HFF-Myc (cell line): ENCODE results near the gene HOXB8.

Source experiments
- DNase-seq: peaks from one replicate; pipeline ENCODE4 v3.0.0-alpha.2; 2011; ENCODE audit warnings: low read depth; ENCODE audit errors: extremely low read depth
- H3K4me3 ChIP-seq: replicated peaks from 2 replicates; pipeline ENCODE4 v1.5.1; 2011; ENCODE audit warnings: low read depth, mild to moderate bottlenecking, control low read depth, low read length
- CTCF ChIP-seq: IDR thresholded peaks from 2 replicates; pipeline ENCODE4 v1.5.1; 2012; ENCODE audit warnings: mild to moderate bottlenecking, low read depth, low read length, control low read depth; ENCODE audit errors: missing control alignments

HOXB8 gene

DNA sequence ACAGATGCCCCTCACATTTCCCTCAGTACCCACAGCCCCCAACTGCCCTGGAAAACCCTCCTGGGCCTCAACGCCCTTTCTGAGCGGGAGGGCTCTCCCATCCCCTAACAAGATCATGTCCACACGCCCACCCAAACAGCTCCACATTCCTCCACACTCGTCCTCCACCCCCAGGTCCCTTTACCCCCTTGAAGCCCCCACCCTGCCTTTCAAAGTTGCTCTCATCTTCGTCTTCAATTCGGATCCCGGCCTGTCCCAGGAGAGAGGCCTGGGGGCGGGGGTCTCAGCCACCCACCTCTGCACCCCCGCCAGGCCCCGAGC is 51.3 kb downstream of the HOXB8 start:
- DNase-seq = no peak
- H3K4me3 ChIP-seq = peak overlapping the region; percentile 41
- TF ChIP-seq CTCF = no peak

- DNase-seq = no peak
- TF ChIP-seq CTCF = no peak
- peak overlapping the region; percentile 41 for H3K4me3 ChIP-seq
Observed at GRCh38 chr17:48563385-48563838, 51.7 kb downstream of the HOXB8 start.

DNA sequence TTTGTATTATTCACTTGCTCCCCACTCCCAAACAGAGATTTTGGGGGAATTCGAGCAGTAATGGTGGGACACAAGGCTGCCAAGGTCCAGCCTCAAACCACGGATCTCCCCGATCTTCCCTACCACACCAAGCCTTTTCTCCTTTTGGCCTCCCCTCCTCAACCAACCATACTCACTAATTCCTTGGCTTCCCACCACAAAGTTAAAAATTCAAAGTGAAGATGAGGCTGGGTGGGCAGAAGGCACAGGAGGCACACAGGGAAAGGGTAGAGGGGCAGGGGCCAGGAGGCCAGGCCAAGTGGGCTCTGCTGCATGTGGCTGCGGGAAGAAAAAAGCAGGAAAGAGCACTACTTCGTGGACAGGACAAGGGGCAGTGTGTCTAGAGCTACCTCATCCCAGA is 52.2 kb downstream of the HOXB8 start:
- DNase-seq = no peak
- H3K4me3 ChIP-seq = no peak overlapping the region
- TF ChIP-seq CTCF = no peak
